NOMO-1 treated with DMSO at 0.1 percent for 48 hours (cell line): ENCODE data around the gene ADRM1.
A peak's percentile ranks its signal among the peaks of the same experiment; 100 is the strongest.

Experiments used
- DNase-seq: peaks from one replicate; lab custom pipeline; 2025; ENCODE audit not compliant: unreplicated experiment; lab: John Stamatoyannopoulos, UW

Gene ADRM1, protein sequence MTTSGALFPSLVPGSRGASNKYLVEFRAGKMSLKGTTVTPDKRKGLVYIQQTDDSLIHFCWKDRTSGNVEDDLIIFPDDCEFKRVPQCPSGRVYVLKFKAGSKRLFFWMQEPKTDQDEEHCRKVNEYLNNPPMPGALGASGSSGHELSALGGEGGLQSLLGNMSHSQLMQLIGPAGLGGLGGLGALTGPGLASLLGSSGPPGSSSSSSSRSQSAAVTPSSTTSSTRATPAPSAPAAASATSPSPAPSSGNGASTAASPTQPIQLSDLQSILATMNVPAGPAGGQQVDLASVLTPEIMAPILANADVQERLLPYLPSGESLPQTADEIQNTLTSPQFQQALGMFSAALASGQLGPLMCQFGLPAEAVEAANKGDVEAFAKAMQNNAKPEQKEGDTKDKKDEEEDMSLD

GRCh38 chr20:62302341-62303061, at the start of gene ADRM1:
ADRM1 (plus strand) TSS chr20:62302997; CDS start chr20:62303569, 572 bp downstream.
- DNase-seq, result peak; percentile 92

- no peak for DNase-seq
Observed at GRCh38 chr20:62253398-62253797, 49.4 kb upstream of the ADRM1 start.

DNA sequence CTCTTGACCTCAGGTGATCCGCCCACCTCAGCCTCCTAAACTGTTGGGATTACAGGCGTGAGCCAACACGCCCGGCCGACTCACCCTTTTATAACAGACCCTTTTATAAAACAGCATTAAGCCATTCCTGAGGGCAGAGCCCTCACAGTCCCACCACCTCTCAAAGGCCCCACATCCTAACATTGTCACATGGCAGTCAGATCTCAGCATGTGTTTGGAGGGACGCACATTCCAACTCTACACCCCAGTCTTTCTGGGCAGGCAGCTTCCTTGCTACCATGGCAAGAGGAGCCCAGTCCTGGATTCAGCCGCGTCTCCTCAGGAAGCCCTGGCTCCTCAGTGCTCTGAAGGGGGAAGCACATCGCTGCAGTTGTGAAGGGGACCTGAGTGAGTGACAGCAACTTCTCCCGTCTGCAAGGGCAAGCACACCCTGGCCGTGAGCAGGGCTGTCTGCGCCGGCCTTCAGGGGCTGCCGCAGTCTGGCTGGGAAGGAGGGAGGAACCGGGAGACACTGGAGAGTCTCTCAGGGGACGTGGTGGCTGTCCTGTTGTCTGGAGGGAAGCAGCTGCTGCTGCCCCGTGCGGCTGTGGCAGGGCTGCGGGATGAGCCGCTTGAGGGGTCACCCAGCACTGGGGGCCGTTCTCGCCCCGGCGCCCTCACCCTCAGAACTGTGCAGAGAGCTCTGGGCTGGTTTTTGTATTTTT, 48.6 kb upstream of the ADRM1 start:
- no peak for DNase-seq

DNA sequence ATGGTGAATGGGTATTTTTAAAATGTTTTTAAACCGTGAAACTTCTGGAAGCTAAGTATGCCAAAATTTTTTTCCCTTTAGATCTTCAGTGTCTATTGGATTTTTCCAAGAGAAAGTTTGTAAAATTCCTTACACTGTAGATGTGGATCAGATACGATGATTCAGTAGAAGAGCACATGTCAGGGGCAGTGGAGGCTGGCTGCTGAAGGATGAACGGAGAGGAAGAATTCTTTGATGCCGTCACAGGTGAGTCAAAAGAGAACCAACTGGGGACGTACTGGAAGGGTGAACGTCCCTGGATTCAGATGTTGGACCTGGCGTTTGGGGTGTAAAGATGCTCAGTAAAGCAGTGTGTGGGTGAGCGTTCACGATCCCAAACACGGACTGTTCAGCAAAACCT, 46.8 kb upstream of the ADRM1 start:
- DNase-seq, result no peak

DNA sequence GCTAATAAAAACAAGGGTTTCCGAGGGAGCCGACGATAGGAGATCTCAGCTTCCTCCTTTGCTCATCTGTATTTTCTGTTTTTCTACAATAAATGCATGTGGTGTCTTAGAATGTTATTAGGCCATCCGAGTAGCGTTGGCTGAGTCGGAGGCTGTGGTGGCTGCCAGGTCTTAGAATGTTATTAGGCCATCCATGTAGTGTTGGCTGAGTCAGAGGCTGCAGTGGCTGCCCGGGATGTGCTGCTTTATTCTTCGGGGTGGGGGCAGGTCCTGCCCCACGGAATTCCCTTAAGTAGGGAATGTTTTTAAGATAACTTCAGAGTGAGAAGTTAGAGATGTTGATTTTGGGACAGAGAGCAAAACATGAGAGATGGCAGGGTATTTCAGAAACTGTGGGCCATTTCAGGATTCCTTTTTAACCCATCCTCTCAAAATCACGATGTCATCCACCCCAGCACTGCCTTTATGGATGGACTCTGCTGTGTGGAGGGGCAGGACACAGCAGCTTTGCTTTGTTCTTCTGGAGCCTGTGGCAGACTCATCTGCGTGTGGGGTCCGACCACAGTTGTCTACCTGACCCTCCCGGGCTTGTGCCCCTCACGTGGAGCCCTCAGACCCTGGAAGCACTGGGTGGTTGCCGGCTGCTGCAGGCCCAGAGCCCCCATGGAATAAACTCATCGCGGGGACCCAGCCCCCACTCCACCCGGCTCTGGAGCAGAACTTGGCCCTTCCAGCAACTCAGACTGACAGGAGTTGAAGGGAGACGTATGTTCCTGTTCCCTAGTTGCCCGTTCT, 44.1 kb upstream of the ADRM1 start:
- DNase-seq, result no peak

DNA sequence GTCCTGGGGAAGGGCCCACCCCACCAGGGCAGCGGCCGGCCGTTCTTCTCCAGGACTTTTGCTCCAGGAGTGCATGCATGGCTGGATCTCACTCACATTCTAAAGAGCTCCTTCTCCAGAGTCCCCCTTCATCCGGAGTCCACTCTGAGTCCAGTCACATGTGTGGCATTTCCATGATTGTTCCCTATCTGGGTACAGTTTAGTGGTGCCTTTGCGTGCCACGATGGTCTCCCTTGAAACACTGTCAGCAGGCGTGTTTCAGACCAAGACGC, 43.6 kb upstream of the ADRM1 start:
- DNase-seq, result no peak

GRCh38 chr20:62262064-62262463, 40.7 kb upstream of the ADRM1 start:
- DNase-seq, result no peak

DNA sequence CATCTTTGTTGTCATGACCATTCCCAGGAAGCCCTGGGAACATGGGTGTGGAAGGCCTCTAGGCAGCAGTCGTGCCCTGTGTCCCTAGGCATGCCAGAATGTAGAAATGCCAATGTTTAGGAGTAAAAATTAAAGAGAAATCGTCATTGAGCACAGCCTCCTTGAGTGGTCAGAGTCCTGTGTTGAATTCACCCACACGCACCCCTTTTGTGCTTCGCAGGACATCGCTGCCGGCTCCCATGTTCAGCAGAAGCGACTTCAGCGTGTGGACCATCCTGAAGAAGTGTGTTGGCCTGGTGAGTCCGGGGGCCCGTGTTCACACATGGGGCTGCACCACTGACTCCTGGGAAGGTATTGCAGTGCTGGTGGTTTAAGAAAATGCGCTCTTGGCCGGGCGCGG, 39.4 kb upstream of the ADRM1 start:
- no peak for DNase-seq

DNA sequence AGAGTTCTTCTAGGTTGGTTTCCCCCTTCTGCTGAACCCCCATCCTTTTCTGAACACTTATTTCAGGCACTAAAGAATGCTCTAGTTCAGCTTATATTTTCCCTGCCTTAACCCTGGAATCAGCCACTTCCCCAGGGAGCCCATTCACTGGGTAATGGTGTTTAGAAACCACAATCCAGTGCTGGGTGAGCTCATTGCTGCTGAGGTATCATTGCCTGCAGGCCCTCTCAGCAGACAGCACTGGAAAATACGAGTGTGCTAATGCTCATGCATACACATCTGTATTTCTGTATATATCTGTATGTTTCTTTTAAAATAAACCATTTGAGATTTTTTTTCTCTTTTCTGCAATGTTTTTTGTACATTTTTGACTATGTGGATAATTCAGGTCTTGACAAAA, 37.4 kb upstream of the ADRM1 start:
- no peak for DNase-seq

DNA sequence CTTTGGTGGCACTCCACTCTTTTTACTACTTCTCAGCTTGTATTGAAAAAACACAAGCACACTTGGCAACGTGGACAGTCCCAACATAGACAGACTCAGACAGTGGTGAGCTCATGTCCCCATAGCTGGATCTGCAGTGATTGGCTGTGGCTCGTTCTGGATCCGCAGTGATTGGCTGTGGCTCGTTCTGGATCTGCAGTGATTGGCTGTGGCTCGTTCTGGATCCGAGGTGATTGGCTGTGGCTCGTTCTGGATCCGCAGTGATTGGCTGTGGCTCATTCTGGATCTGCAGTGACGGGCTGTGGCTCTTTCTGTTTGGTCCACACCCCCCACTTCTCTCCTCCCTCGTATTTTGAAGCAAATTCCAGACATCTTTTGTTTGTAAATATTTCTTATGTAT, 36.5 kb upstream of the ADRM1 start:
- DNase-seq, result no peak

- no peak for DNase-seq
Observed at GRCh38 chr20:62266851-62267250, 35.9 kb upstream of the ADRM1 start.

GRCh38 chr20:62267543-62267942, 35.3 kb upstream of the ADRM1 start:
- no peak for DNase-seq

- no peak for DNase-seq
Observed at GRCh38 chr20:62268228-62268900, 34.4 kb upstream of the ADRM1 start.

GRCh38 chr20:62269378-62269777, 33.4 kb upstream of the ADRM1 start:
- DNase-seq, result no peak

DNA sequence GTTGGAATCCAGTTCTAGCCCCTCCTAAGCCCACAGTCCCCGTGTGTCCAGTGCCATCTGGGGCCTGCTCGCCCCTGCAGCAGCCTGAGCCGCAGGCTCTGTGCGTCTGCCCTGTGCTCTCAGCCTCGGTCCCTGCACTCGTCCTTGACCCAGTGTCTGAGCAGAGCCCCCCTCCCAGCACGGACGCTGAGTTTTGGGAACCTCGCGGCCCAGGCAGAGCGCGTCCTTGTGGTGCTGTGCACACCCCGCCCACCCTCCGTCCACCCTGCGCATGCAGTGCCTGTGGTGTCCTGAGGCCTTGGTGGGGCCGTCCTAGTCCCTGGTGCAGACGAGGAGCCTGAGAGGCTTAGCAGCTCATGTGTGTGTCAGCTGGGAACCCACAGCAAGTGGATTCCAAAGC, 32.9 kb upstream of the ADRM1 start:
- no peak for DNase-seq

GRCh38 chr20:62272200-62272599, 30.6 kb upstream of the ADRM1 start:
- no peak for DNase-seq

GRCh38 chr20:62273416-62273815, 29.4 kb upstream of the ADRM1 start:
- no peak for DNase-seq

DNA sequence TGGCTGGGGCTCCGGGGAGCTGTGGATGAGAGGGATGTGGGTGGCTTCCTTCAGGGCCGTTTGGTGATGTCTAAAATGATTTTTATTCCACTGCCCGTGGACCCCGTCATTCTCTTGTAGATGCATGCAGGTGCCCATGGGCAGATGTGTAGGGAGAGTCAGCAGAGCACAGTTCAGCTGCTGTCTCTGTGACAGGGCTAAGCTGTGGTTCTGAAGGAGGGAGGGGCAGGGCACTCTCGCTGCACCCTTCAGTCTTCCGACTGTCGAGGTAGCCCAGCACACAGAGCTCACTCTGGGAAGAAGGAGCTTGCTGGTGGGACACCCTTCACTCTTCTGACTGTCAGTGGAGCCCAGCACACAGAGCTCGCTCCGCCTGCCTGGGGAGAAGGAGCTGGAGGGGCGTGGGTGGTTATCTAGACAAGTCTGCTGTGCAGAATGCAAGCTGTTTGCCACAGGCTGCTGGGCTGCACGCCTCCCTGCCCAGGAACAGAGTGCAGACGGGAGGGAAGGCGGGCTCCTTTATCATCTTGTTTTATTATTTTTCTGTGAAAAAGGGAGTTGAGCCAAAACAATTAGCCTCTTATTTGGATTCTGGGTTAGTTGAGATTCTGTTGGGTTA, 28.4 kb upstream of the ADRM1 start:
- no peak for DNase-seq

DNA sequence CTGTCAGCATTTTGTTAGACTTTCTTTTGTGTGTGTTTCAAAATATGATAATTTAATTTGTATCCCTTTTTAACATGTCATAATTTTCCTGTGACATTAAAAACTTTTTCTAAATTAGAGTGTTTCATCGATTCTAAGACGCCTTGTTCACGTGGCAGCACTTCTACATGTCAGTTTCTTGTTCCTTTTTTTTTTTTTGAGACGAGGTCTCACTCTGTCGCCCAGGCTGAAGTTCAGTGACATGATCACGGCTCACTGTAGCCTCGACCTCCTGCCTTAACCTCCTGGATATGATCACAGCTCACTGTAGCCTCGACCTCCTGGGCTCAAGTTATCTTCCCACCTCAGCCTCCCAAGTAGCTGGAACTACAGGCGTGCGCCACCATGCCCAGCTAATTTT, 27.6 kb upstream of the ADRM1 start:
- DNase-seq, result peak; percentile 3

- DNase-seq, result no peak
Observed at GRCh38 chr20:62276439-62276838, 26.4 kb upstream of the ADRM1 start.
